ENCODE results near the gene C4BPA. TPM values are rescaled to one million over a fixed set of nuclear protein-coding genes. Genes with fewer than 3 reads are reported as not detected.

The C4BPA gene
- total RNA-seq, result not detected in 2 replicates

DNA sequence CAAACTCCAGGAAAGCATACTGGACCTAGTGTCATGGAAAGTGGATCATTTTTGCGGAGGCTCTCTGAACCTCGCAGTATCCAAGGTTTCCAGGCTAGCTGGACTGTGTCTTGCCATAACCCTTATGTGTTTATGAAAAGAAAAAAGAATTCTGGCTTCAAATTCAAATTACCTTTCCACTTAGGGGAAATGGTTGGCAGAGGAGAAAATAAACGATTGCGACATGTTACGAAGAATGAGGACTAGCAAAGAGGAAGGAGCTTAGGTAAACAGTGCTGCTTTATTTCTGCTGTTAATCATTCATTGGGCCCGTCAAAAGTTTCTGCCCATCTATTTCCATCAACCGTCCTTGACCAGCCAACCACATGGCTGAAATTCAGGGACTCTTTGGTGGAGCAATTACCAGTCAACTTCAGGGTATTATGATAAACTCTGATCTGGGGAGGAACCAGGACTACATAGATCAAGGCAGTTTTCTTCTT lies at the start of gene C4BPA:
Gene C4BPA, plus strand, starts transcription at position 342 of the 482 bp plus-strand sequence. CDS start 8,793 bp downstream, outside the sequence.

DNA sequence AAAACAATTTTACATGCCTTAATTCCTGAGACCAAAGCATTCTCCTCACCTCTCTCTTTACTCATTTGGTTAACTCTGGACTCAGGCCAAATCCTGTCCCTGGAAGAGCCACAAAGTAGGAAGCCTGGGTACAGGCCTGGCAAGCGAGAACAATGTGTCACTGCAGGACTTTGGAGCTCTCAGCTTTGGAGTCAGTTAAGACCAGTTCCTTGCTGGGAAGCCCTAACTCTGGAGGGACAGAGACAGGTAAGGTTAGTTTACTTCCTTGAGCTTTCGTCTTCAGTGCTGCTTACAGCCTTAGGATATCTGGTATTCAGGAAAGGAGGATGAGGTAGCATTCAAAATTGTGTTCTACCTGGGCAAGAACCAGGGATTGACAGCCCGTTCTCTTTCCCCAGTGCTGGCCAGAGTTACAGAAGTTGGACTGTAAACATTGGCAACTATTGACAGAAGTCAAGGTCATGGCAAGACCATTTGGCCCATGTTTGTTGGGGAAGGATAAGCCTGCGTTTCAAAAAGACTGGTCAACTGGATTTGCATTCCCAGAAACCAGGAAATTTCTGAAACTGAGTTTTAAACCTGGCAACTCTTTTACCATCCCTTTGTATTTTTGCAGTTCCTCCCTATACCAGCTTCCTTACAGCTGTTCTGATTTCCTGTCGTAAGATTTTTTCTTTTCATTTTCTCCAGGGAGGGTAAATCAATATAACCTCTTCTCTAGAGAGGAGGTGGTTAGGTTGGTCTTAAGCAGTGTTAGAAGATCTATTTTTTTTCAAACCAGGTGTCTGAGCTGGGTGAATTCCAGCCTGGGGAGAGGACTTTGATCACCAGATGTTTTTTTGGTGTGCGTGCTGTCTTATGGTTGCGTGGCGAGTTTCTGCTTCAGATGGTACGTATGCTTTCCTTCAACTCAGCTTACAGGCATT lies 15.1 kb upstream of the C4BPA start, which contains the start of gene C4BPB:
Gene C4BPB, plus strand, starts transcription at position 160 of the 926 bp plus-strand sequence. Its CDS starts 672 bp downstream, at position 832.

Small RNA genes lying within 50 kb of the gene (small RNA-seq; reads per million reads assigned to genes)
- gene AL445493.1, result not detected

Other genes starting within 250 kb of the C4BPA start
- not detected in 2 replicates for gene IL20, start 238.6 kb upstream of the C4BPA start, total RNA-seq
- not detected in 2 replicates for gene IL24, start 206.8 kb upstream of the C4BPA start, total RNA-seq
- 0.65 TPM in 1 of 2 replicates, not detected in the other for gene FCMR, start 182.3 kb upstream of the C4BPA start, total RNA-seq
- not detected in 2 replicates for gene PIGR, start 157.8 kb upstream of the C4BPA start, total RNA-seq
- gene FCAMR, start 133.8 kb upstream of the C4BPA start, total RNA-seq, result not detected in 2 replicates
- 0.13 TPM in 1 of 2 replicates, not detected in the other for gene C1orf116, start 71.5 kb upstream of the C4BPA start, total RNA-seq
- gene YOD1, start 53.0 kb upstream of the C4BPA start, total RNA-seq, result 11.7 and 12.3 TPM in 2 replicates
- 10.2 and 15.8 TPM in 2 replicates for gene PFKFB2, start 51.0 kb upstream of the C4BPA start, total RNA-seq
- gene C4BPB, start 15.4 kb upstream of the C4BPA start, total RNA-seq, result not detected in 2 replicates
- 39.1 and 42.9 TPM in 2 replicates for gene CD55, start 217.4 kb downstream of the C4BPA start, total RNA-seq